Loucy (cell line): ENCODE measurements around the gene NELFA.

ENCODE experiments used
- H2AFZ ChIP-seq: fragments of 200-600 bp; sonication (generic); 2 replicates; pipeline ENCODE4 v1.6.0; 2016; ENCODE audit warnings: antibody characterized with exemption, mild to moderate bottlenecking, low read length, moderate library complexity
- H3F3A ChIP-seq: fragments of 200-600 bp; 2 replicates; pipeline ENCODE4 v1.6.0; 2016; ENCODE audit warnings: antibody characterized with exemption, low read depth, mild to moderate bottlenecking
- H3K27me3 ChIP-seq: fragments of 200-600 bp; sonication (generic); 2 replicates; pipeline ENCODE4 v1.6.1; 2014; ENCODE audit warnings: low read length, mild to moderate bottlenecking; ENCODE audit not compliant: insufficient read depth, poor library complexity, severe bottlenecking
- H3K36me3 ChIP-seq: fragments of 200-600 bp; sonication (generic); 2 replicates; pipeline ENCODE4 v1.6.1; 2016; ENCODE audit warnings: low read length; ENCODE audit not compliant: insufficient read depth
- H3K4me1 ChIP-seq: fragments of 200-600 bp; sonication (generic); 2 replicates; pipeline ENCODE4 v1.5.1; 2014; ENCODE audit warnings: low read length, mild to moderate bottlenecking; ENCODE audit not compliant: insufficient read depth, poor library complexity, severe bottlenecking
- H3K4me2 ChIP-seq: fragments of 200-600 bp; sonication (generic); 2 replicates; pipeline ENCODE4 v1.6.0; 2014; ENCODE audit warnings: antibody characterized with exemption, low read length, low read depth, mild to moderate bottlenecking; ENCODE audit not compliant: poor library complexity, severe bottlenecking
- H3K4me3 ChIP-seq: fragments of 200-600 bp; sonication (generic); 2 replicates; pipeline ENCODE4 v1.5.1; 2014; ENCODE audit warnings: low read length, mild to moderate bottlenecking, mixed read lengths; ENCODE audit not compliant: poor library complexity, severe bottlenecking
- H3K79me2 ChIP-seq: fragments of 200-600 bp; sonication (generic); 2 replicates; pipeline ENCODE4 v1.6.1; 2014; ENCODE audit warnings: low read length; ENCODE audit not compliant: insufficient read depth
- H3K9ac ChIP-seq: fragments of 200-600 bp; sonication (generic); 2 replicates; pipeline ENCODE4 v1.6.0; 2014; ENCODE audit warnings: mild to moderate bottlenecking, low read depth, low read length, moderate library complexity; ENCODE audit not compliant: poor library complexity, severe bottlenecking
- H3K9me2 ChIP-seq: fragments of 200-600 bp; sonication (generic); replicated peaks from 2 replicates; pipeline ENCODE4 v1.6.1; 2016; ENCODE audit warnings: low read depth, low read length, mixed read lengths
- H3K9me3 ChIP-seq: fragments of 200-600 bp; sonication (generic); 2 replicates; pipeline ENCODE4 v1.6.1; 2014; ENCODE audit warnings: mild to moderate bottlenecking, antibody characterized with exemption, low read length, low read depth; ENCODE audit not compliant: insufficient read depth
- H4K20me1 ChIP-seq: fragments of 200-600 bp; sonication (generic); 2 replicates; pipeline ENCODE4 v1.6.0; 2014; ENCODE audit warnings: antibody characterized with exemption, low read length, mild to moderate bottlenecking; ENCODE audit not compliant: insufficient read depth, poor library complexity, severe bottlenecking
- CTCF ChIP-seq: fragments of 200-600 bp; sonication (generic); conservative IDR thresholded peaks from 2 replicates; pipeline ENCODE4 v1.5.1; 2014; ENCODE audit warnings: mild to moderate bottlenecking, antibody characterized with exemption, low read length
- EZH2phosphoT487 ChIP-seq: fragments of 200-600 bp; IDR thresholded peaks from 2 replicates; pipeline ENCODE4 v1.6.1; 2018; ENCODE audit warnings: antibody characterized with exemption, mild to moderate bottlenecking, moderate library complexity, borderline replicate concordance

NELFA gene

DNA sequence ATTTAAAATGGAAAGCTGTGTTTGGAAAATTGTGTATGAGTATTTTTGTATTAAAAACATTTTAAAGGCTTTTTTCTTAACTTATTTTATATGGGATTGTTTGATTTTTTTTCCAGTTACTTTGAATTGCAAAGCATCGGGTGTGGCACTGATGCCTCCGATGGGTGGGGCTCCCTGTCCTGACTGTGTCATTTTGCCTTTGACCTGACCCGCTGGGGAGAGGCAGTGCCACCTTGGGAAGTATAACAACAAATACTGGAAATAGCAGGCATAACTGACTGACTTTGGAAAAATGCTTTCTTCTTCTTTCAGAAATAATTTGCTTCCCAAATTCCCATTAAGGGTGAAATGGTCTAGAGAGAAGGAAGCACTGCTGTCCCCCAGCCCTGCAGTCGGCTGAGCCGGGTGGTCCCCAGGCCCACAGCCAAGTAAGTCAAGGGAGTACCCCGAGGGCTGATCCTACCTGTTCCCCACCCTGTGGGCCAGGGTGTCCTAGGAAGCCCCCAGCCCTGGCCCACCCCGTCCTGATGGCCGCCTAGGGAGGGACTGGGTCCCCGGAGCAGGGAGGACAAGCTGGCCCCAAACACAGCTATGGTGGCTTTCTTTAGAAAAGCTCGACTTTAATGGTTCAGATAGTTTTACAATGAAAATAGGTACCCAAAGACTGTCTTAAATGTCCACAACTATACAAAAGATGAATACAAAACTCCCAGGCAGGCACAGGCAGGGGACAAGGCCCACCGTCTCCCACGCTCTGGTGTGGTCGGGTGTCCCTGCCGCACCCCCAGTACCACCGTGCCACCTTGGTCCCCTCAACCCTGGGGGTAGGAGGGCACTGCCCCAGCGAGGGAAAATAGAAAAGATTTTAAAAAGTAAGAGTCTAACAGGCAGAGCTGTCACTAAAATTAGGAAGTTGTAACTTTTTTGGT lies 26.4 kb downstream of the NELFA start:
- Histone ChIP-seq H3K4me1 (no peaks in the 10 kb centered on the region), H3K36me3 (peaks cover 90% of the 10 kb centered on the region; the same call in 1 of the 2 replicates), H3K9ac (no peak overlapping the region)

GRCh38 chr4:1981251-1982058 lies 27.3 kb downstream of the NELFA start:
- Histone ChIP-seq H3K27me3 (no peaks in the 10 kb centered on the region), H3K4me2 (no peak overlapping the region), H3K9me2 (no peaks in the 10 kb centered on the region), H4K20me1 (peaks cover 4% of the 10 kb centered on the region), H2AFZ (no peak overlapping the region), H3K9ac (no peak overlapping the region), H3K9me3 (no peaks in the 10 kb centered on the region), H3K79me2 (no peaks in the 10 kb centered on the region), H3K4me3 (no peak overlapping the region), H3K36me3 (peaks cover 92% of the 10 kb centered on the region; the same call in 1 of the 2 replicates), H3K4me1 (no peaks in the 10 kb centered on the region), H3F3A (no peaks in the 10 kb centered on the region)
- TF ChIP-seq EZH2phosphoT487 (no peak), CTCF (no peak)

More for the DNA sequence above, 26.4 kb downstream of the NELFA start:
- Histone ChIP-seq H3K4me3 (no peak overlapping the region), H2AFZ (no peak overlapping the region), H3K9me2 (no peaks in the 10 kb centered on the region), H4K20me1 (peaks cover 4% of the 10 kb centered on the region), H3F3A (no peaks in the 10 kb centered on the region), H3K27me3 (no peaks in the 10 kb centered on the region), H3K4me2 (no peak overlapping the region), H3K9me3 (no peaks in the 10 kb centered on the region), H3K79me2 (no peaks in the 10 kb centered on the region)
- TF ChIP-seq CTCF, result no peak
- TF ChIP-seq EZH2phosphoT487, result no peak

DNA sequence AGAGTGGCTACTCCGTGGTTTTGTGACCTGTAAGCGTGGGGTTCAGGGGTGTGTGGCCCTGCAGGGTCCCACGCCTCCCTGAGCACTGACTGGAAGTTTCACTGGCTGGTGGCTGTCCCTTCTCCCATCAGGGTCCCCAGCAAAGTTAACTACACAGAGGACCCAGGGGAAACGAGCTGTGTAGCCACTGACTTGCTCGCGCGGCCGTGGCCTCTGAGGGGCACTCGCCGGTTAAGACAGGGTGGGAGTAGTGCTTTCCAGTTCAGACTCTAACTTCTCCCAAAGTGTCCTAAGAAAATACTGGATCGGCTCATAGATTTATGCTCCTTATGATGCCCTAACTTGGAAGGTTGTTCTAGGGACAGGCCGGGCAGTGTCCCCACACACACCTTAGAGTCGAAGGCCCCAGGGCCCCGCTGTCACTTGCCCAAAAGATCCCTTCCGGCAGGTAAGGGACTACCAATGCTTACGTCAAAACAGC lies 28.2 kb downstream of the NELFA start:
- TF ChIP-seq CTCF (no peak), EZH2phosphoT487 (no peak)
- H3K36me3 ChIP-seq, result peaks cover 99% of the 10 kb centered on the region; the same call in 1 of the 2 replicates
- no peak overlapping the region for H3K9ac ChIP-seq
- H3K27me3 ChIP-seq, result no peaks in the 10 kb centered on the region
- H2AFZ ChIP-seq, result no peak overlapping the region
- no peaks in the 10 kb centered on the region for H3K9me2 ChIP-seq
- H3K4me2 ChIP-seq, result no peak overlapping the region
- no peaks in the 10 kb centered on the region for H3K79me2 ChIP-seq
- no peaks in the 10 kb centered on the region for H3F3A ChIP-seq
- H3K4me3 ChIP-seq, result no peak overlapping the region
- no peaks in the 10 kb centered on the region for H3K9me3 ChIP-seq
- no peaks in the 10 kb centered on the region for H3K4me1 ChIP-seq
- H4K20me1 ChIP-seq, result peaks cover 4% of the 10 kb centered on the region
